Glutamatergic neuron (in vitro differentiated cells): ENCODE measurements around the gene TPTE2. TPM values are rescaled to one million over a fixed set of nuclear protein-coding genes. Genes with fewer than 3 reads are reported as not detected.
"Not testable (repeated sequence)": the region's sequence is repeated elsewhere in the genome, so short reads cannot be mapped to it uniquely, and the experiment has no call there.

Source experiments
- DNase-seq: peaks from one replicate; pipeline ENCODE4 v3.0.0; 2022
- H3K27ac Mint-ChIP-seq: one replicate; pipeline ENCODE4 v1.8.0; 2020; ENCODE audit warnings: mild to moderate bottlenecking, mixed read lengths, inconsistent platforms; ENCODE audit not compliant: unreplicated experiment
- H3K27me3 Mint-ChIP-seq: one replicate; pipeline ENCODE4 v1.8.0; 2020; ENCODE audit warnings: mild to moderate bottlenecking, moderate library complexity, mixed read lengths, inconsistent platforms; ENCODE audit not compliant: unreplicated experiment
- H3K36me3 Mint-ChIP-seq: one replicate; pipeline ENCODE4 v1.8.0; 2020; ENCODE audit warnings: mild to moderate bottlenecking, mixed read lengths, inconsistent platforms; ENCODE audit not compliant: unreplicated experiment
- H3K4me1 Mint-ChIP-seq: one replicate; pipeline ENCODE4 v1.8.0; 2020; ENCODE audit warnings: mild to moderate bottlenecking, low read depth, mixed read lengths, inconsistent platforms; ENCODE audit not compliant: unreplicated experiment
- H3K4me3 Mint-ChIP-seq: one replicate; pipeline ENCODE4 v1.8.0; 2020; ENCODE audit warnings: mild to moderate bottlenecking, mixed read lengths, inconsistent platforms; ENCODE audit not compliant: unreplicated experiment
- H3K9me3 Mint-ChIP-seq: one replicate; pipeline ENCODE4 v1.8.0; 2020; ENCODE audit warnings: mild to moderate bottlenecking, moderate library complexity, mixed read lengths, inconsistent platforms; ENCODE audit not compliant: unreplicated experiment
- CTCF ChIP-seq: fragments of 200-600 bp; sonication (generic); IDR thresholded peaks from one replicate; pipeline ENCODE4 v1.5.0; 2021; ENCODE audit not compliant: partially characterized antibody, unreplicated experiment
- total RNA-seq: library from RNA; stranded (reverse); fragmentation: NEBNext Ultra II Directional; extraction: Animal tissue kit (Norgen Biotek cat#: 25700); gene quantifications from one replicate; pipeline ENCODE4 v1.2.1, GENCODE V29; 2021; ENCODE audit not compliant: unreplicated experiment

TPTE2 gene
- total RNA-seq, 1 donor from 2014 or later = not detected

- TF ChIP-seq CTCF = no peak
- Mint-ChIP-seq H3K27ac (no peak overlapping the region), H3K9me3 (peaks cover 9% of the 10 kb centered on the region), H3K4me1 (no peaks in the 10 kb centered on the region), H3K27me3 (no peaks in the 10 kb centered on the region), H3K36me3 (no peaks in the 10 kb centered on the region), H3K4me3 (no peak overlapping the region)
- no peak for DNase-seq
Measured at GRCh38 chr13:19519049-19519448, 42.3 kb downstream of the TPTE2 start.

- not testable (repeated sequence) for H3K36me3 Mint-ChIP-seq, H3K27me3 Mint-ChIP-seq, H3K27ac Mint-ChIP-seq, H3K9me3 Mint-ChIP-seq, H3K4me1 Mint-ChIP-seq, DNase-seq, H3K4me3 Mint-ChIP-seq
Measured at GRCh38 chr13:19507623-19508022, 53.7 kb downstream of the TPTE2 start.

- DNase-seq, H3K36me3 Mint-ChIP-seq, H3K27me3 Mint-ChIP-seq, H3K27ac Mint-ChIP-seq, H3K4me3 Mint-ChIP-seq, H3K4me1 Mint-ChIP-seq: not testable (repeated sequence)
- peaks cover 19% of the 10 kb centered on the region for H3K9me3 Mint-ChIP-seq
Measured at GRCh38 chr13:19460126-19460525, 101.2 kb downstream of the TPTE2 start.

- not testable (repeated sequence) for H3K36me3 Mint-ChIP-seq, H3K9me3 Mint-ChIP-seq, H3K4me3 Mint-ChIP-seq, H3K4me1 Mint-ChIP-seq, DNase-seq, H3K27me3 Mint-ChIP-seq, H3K27ac Mint-ChIP-seq
Measured at GRCh38 chr13:19439056-19439686, 122.2 kb downstream of the TPTE2 start.

GRCh38 chr13:19437780-19438179, 123.6 kb downstream of the TPTE2 start:
- not testable (repeated sequence) for H3K4me3 Mint-ChIP-seq, DNase-seq, H3K27me3 Mint-ChIP-seq, H3K4me1 Mint-ChIP-seq, H3K36me3 Mint-ChIP-seq, H3K9me3 Mint-ChIP-seq, H3K27ac Mint-ChIP-seq

GRCh38 chr13:19422236-19422635, 139.1 kb downstream of the TPTE2 start:
- not testable (repeated sequence) for H3K4me3 Mint-ChIP-seq, H3K27ac Mint-ChIP-seq, H3K9me3 Mint-ChIP-seq, H3K4me1 Mint-ChIP-seq, DNase-seq, H3K27me3 Mint-ChIP-seq, H3K36me3 Mint-ChIP-seq

GRCh38 chr13:19412494-19412893, 148.8 kb downstream of the TPTE2 start:
- not testable (repeated sequence) for H3K4me3 Mint-ChIP-seq, DNase-seq, H3K4me1 Mint-ChIP-seq, H3K27ac Mint-ChIP-seq, H3K36me3 Mint-ChIP-seq, H3K27me3 Mint-ChIP-seq
- peaks cover 26% of the 10 kb centered on the region for H3K9me3 Mint-ChIP-seq

GRCh38 chr13:19382746-19383511, 178.4 kb downstream of the TPTE2 start:
- not testable (repeated sequence) for DNase-seq, H3K9me3 Mint-ChIP-seq, H3K4me3 Mint-ChIP-seq, H3K4me1 Mint-ChIP-seq, H3K27me3 Mint-ChIP-seq, H3K36me3 Mint-ChIP-seq, H3K27ac Mint-ChIP-seq
